GM19328 (cell line): ENCODE results near the gene AFF2.

Source experiments
- ATAC-seq: cut with Tn5 transposase; IDR thresholded peaks from one replicate; pipeline ENCODE4 v1.9.1; 2021; ENCODE audit warnings: mild to moderate bottlenecking, moderate library complexity; ENCODE audit not compliant: unreplicated experiment

The AFF2 gene

GRCh38 chrX:148995661-148996060 is 495.2 kb downstream of the AFF2 start:
- ATAC-seq = no peak

- no peak for ATAC-seq
Observed at GRCh38 chrX:149002320-149002719, 501.9 kb downstream of the AFF2 start.

- ATAC-seq = no peak
Observed at GRCh38 chrX:149003863-149004660, 503.6 kb downstream of the AFF2 start.

GRCh38 chrX:149004936-149005335 is 504.5 kb downstream of the AFF2 start:
- no peak for ATAC-seq

- no peak for ATAC-seq
Observed at GRCh38 chrX:149006235-149006634, 505.8 kb downstream of the AFF2 start.

- ATAC-seq = no peak
Observed at GRCh38 chrX:149007423-149007822, 507.0 kb downstream of the AFF2 start.

GRCh38 chrX:149010013-149010852 is 509.8 kb downstream of the AFF2 start:
- no peak for ATAC-seq

- ATAC-seq = no peak
Observed at GRCh38 chrX:149010853-149011224, 510.4 kb downstream of the AFF2 start.

GRCh38 chrX:149013081-149013480 is 512.7 kb downstream of the AFF2 start:
- no peak for ATAC-seq

GRCh38 chrX:149021159-149021558 is 520.7 kb downstream of the AFF2 start:
- ATAC-seq = no peak

GRCh38 chrX:149022485-149022884 is 522.1 kb downstream of the AFF2 start:
- no peak for ATAC-seq

GRCh38 chrX:149032449-149032848 is 532.0 kb downstream of the AFF2 start:
- ATAC-seq = no peak

GRCh38 chrX:149036086-149036485 is 535.7 kb downstream of the AFF2 start:
- ATAC-seq = no peak

- ATAC-seq = no peak
Observed at GRCh38 chrX:149037281-149037870, 537.0 kb downstream of the AFF2 start.

- no peak for ATAC-seq
Observed at GRCh38 chrX:149039057-149039456, 538.6 kb downstream of the AFF2 start.

- ATAC-seq = no peak
Observed at GRCh38 chrX:149040873-149041535, 540.6 kb downstream of the AFF2 start.

- ATAC-seq = no peak
Observed at GRCh38 chrX:149043401-149043800, 543.0 kb downstream of the AFF2 start.

GRCh38 chrX:149044471-149044870 is 544.1 kb downstream of the AFF2 start:
- ATAC-seq = no peak

GRCh38 chrX:149045645-149046210 is 545.3 kb downstream of the AFF2 start:
- no peak for ATAC-seq
